ENCODE measurements around the gene ZNF654.

DNA sequence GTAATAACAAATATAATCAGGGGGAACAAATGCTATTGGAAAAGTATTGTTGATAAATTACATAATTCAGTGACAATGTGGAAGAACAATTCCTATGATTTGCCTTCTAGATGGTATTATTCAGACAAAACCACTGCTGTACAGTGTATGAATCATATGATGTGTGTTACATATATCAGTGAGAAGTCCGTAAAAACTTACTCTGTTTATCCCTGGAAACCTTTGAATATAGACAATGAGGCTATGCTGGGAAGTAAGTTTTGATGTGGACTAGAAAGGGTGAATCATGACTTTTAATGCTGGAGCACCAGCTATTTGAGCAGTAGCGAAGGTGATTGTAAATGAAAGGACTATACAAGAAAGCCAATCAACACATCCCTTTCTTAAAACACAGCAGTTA is 108.6 kb downstream of the ZNF654 start:
- TF ChIP-seq ZNF274 (IDR thresholded peaks at IDR 0.05; ENCODE audit: insufficient read depth, insufficient read length), result no peak
- no peak for TF ChIP-seq TAF1 (IDR thresholded peaks at IDR 0.05; ENCODE audit: borderline replicate concordance, low read depth, low read length)
